Ovary (tissue), 3 donors: ENCODE results near the gene GNAS-AS1.

Source experiments
- EP300 ChIP-seq: sonication (generic); formaldehyde crosslinking; IDR thresholded peaks from one replicate; pipeline ENCODE4 v1.6.1; 2017; ENCODE audit warnings: antibody characterized with exemption
- POLR2A ChIP-seq: fragments of 450-650 bp; IDR thresholded peaks from one replicate; pipeline ENCODE4 v1.6.1; 2017; ENCODE audit warnings: antibody characterized with exemption, mild to moderate bottlenecking, moderate library complexity
- TF ChIP-seq, protein P1 (sequence below), 3 donors: fragments of 450-650 bp in 2 of 3; fragments of 200-600 bp in 1 of 3; IDR thresholded peaks; one replicate each; pipeline versions ENCODE4 v1.5.1 to v1.8.0; 2016 to 2022; ENCODE audit warnings: antibody characterized with exemption in 3 of 3, mild to moderate bottlenecking in 1 of 3
- donor health status: DM: no; HTN: no; CAD: no.

DNA sequence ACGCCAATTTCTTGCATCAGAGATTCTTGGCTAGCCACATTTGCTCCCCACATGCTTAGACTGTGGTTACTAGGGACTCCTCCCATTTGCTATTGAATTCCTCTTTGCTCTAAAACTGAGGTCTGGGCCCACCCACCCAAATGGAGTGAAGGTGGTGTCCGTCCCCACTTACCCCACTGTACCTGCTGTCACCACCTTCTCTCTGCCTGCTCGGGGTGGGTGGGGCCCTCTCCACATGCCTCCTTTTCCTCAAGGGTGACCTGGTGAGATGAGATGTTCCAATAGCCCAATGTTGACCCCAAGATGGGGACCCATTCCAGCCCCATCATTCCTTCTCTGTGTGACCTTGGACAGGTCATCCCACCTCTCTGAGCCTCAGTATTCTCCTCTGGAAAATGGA, 74.6 kb downstream of the GNAS-AS1 start:
- TF ChIP-seq POLR2A (no peak), EP300 (no peak)
- TF ChIP-seq, protein P1, sequence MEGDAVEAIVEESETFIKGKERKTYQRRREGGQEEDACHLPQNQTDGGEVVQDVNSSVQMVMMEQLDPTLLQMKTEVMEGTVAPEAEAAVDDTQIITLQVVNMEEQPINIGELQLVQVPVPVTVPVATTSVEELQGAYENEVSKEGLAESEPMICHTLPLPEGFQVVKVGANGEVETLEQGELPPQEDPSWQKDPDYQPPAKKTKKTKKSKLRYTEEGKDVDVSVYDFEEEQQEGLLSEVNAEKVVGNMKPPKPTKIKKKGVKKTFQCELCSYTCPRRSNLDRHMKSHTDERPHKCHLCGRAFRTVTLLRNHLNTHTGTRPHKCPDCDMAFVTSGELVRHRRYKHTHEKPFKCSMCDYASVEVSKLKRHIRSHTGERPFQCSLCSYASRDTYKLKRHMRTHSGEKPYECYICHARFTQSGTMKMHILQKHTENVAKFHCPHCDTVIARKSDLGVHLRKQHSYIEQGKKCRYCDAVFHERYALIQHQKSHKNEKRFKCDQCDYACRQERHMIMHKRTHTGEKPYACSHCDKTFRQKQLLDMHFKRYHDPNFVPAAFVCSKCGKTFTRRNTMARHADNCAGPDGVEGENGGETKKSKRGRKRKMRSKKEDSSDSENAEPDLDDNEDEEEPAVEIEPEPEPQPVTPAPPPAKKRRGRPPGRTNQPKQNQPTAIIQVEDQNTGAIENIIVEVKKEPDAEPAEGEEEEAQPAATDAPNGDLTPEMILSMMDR (IDR thresholded peaks at IDR 0.05) = no peak
